GM08714 (cell line): ENCODE measurements around the gene HYAL4.
"Not testable (repeated sequence)": the region's sequence is repeated elsewhere in the genome, so short reads cannot be mapped to it uniquely, and the experiment has no call there.

Experiments
- H3K4me3 ChIP-seq: fragments of 200-500 bp; sonication (Bioruptor generic); 2 replicates; pipeline ENCODE4 v1.5.1; 2014; ENCODE audit warnings: mild to moderate bottlenecking, low read length, inconsistent platforms
- ZNF274 ChIP-seq: IDR thresholded peaks from 2 replicates; pipeline ENCODE4 v1.6.1; 2012; ENCODE audit warnings: mild to moderate bottlenecking, low read depth, low read length

Gene HYAL4

DNA sequence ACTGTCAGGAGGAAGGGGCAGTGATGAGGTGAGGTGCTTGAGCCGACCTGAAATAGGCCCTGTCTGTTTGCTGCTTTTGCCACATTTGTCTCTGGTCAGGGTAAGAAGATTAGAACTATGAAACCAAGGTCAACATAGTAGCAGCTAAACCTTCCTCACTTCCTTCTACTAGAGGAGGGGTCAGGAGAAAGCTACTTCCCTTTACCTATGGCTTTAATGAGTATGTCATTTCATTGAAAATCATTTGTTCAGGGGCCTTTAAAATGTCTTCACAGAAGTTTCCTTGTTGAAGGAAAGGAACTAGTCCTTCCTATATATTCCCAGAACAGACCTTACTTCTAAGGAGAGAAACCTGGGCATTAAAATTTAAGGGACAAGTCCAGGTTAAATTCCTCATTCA lies 19.0 kb downstream of the HYAL4 start:
- H3K4me3 ChIP-seq: no peak overlapping the region
- TF ChIP-seq ZNF274: no peak

DNA sequence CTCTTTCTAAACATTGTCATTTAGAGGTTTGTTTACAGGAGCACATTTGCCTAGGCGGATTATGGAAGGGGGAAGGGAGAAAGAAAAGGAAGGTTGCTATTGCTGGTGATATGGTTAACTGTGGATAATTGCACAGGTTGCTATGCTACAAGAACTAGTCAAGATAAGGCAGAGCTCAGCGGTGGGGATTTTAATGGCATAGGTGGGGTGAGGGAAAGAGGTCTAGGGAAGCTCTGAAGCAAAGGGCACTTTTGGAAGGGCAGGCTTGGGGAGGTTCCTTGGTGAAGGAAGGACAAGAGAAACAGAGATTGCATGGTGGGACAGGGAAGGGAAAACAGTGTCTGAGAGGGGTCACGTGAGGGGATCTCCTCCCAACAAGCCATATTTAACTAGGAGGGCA lies 19.5 kb downstream of the HYAL4 start:
- no peak overlapping the region for H3K4me3 ChIP-seq
- TF ChIP-seq ZNF274: no peak

GRCh38 chr7:123864966-123865365 lies 20.0 kb downstream of the HYAL4 start:
- no peak overlapping the region for H3K4me3 ChIP-seq
- no peak for TF ChIP-seq ZNF274

GRCh38 chr7:123865517-123866117 lies 20.6 kb downstream of the HYAL4 start:
- no peak overlapping the region for H3K4me3 ChIP-seq
- no peak for TF ChIP-seq ZNF274

- TF ChIP-seq ZNF274: no peak
- H3K4me3 ChIP-seq: no peak overlapping the region
Measured at GRCh38 chr7:123867225-123867624, 22.3 kb downstream of the HYAL4 start.

- no peak for TF ChIP-seq ZNF274
Measured at GRCh38 chr7:123871998-123872867, 27.3 kb downstream of the HYAL4 start.

DNA sequence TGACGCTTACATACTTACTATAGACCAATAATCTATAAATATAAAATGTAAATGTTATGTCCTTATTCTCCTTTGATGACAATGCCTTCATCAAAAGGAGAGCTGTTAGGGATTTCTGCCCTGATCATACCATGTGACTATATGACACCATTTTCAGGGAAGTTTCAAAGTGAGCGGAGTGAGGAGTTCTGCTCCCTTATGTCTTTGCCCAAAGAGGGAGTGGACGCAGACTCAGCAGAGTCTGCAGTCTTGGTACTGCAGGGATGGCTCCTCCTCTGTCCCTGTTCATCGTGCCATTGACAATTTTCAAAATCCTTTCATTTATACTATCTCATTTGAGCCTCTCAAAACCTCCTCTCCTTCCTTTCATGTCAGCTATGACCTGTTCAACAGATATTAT lies 27.9 kb downstream of the HYAL4 start:
- TF ChIP-seq ZNF274: no peak
- no peak overlapping the region for H3K4me3 ChIP-seq

More at GRCh38 chr7:123871998-123872867, 27.3 kb downstream of the HYAL4 start:
- H3K4me3 ChIP-seq: no peak overlapping the region

- no peak for TF ChIP-seq ZNF274
- H3K4me3 ChIP-seq: no peak overlapping the region
Measured at GRCh38 chr7:123876557-123877256, 31.7 kb downstream of the HYAL4 start.

DNA sequence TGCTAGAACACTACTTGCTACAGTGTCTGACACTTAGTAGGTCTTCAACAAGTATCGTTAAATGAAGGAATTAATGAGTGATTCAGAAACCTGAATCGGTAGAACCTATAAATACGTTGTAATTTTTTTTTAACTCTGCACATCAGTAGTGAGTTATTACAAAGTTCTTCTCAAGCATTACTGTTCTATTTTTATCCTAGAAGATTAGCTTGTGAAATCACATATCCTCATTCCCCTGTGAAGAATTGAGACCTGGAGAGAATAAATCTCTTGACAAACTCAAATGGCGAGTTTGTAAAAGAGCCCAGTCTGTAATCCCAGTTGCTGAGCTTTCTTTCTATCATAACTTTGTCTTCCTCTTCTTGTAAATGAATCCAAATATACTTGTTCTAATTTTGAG lies 34.7 kb downstream of the HYAL4 start:
- no peak for TF ChIP-seq ZNF274
- no peak overlapping the region for H3K4me3 ChIP-seq

GRCh38 chr7:123881300-123881699 lies 36.3 kb downstream of the HYAL4 start:
- TF ChIP-seq ZNF274: no peak
- H3K4me3 ChIP-seq: no peak overlapping the region

DNA sequence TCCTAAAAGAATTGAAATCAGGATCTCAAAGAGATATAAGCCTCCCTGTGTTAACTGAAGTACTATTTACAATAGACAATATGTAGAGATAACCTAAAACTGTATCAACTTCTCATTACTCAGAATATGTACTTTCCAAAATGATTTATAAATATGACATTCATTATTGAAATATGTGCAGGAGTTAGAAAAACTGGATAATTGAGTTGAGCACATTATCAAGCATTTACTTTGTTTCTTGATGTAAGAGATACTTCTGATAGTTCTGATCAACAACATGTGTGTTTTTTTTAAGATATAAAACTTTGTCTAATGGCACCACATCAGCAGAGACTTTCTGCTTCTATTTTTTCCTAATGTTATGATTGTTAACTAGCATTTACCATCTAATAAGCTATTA lies 38.2 kb downstream of the HYAL4 start:
- H3K4me3 ChIP-seq: no peak overlapping the region
- TF ChIP-seq ZNF274: no peak

- no peak overlapping the region for H3K4me3 ChIP-seq
Measured at GRCh38 chr7:123888192-123888591, 43.2 kb downstream of the HYAL4 start.

GRCh38 chr7:123894753-123895152 lies 49.8 kb downstream of the HYAL4 start:
- H3K4me3 ChIP-seq: not testable (repeated sequence)

More at GRCh38 chr7:123888192-123888591, 43.2 kb downstream of the HYAL4 start:
- no peak for TF ChIP-seq ZNF274

DNA sequence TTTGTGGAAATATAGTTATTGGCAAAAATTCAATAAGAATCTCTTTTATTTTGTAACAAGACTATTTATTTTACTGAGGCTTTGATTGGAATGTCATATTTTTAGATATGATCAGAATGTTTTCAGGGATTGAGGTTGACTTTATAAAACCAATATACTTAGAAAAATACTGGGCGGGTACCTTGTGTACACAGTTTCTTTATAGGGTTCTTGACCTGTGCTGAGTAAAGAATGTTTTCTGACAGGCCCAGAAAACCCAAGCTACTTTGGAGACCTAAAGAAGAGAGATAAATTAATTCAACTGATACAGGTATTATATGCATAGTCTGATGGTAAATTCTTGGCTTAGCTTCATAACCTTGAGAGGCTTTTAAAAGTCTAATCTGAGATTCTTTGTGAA lies 56.1 kb downstream of the HYAL4 start:
- H3K4me3 ChIP-seq: no peak overlapping the region
- TF ChIP-seq ZNF274: no peak

- no peak overlapping the region for H3K4me3 ChIP-seq
- TF ChIP-seq ZNF274: no peak
Measured at GRCh38 chr7:123905714-123906113, 60.7 kb downstream of the HYAL4 start.
